Panc1 (cell line): ENCODE measurements around the gene AKAP13. TPM values are rescaled to one million over a fixed set of nuclear protein-coding genes. Genes with fewer than 3 reads are reported as not detected.

Source experiments
- ATAC-seq: fragments of 200-7000 bp; cut with Tn5 transposase; 2 replicates; pipeline ENCODE4 v1.9.1; 2020; ENCODE audit warnings: mild to moderate bottlenecking, moderate library complexity
- BruUV-seq: library from RNA; stranded (reverse); fragments of 400-500 nt; replicated peaks from 2 replicates; lab custom pipeline; 2021; lab: Mats Ljungman, UMichigan
- CTCF ChIA-PET: fragments of 300-600 bp; sonication (Branson Sonifier 250); formaldehyde crosslinking; loops from one replicate; lab custom pipeline; 2022; ENCODE audit warnings: antibody characterized with exemption; lab: Charles Lee
- POLR2A ChIA-PET: fragments of 300-600 bp; sonication (Branson Sonifier 250); formaldehyde crosslinking; loops from one replicate; lab custom pipeline; 2022; ENCODE audit warnings: antibody characterized with exemption; lab: Charles Lee
- DNase-seq: peaks from one replicate; pipeline ENCODE4 v3.0.0-alpha.2; 2010; ENCODE audit warnings: low read depth, low spot score
- H3K27ac ChIP-seq: 2 replicates; pipeline ENCODE4 v1.5.1; 2011; ENCODE audit warnings: mild to moderate bottlenecking, low read length, inconsistent platforms
- H3K27me3 ChIP-seq: fragments of 200-500 bp; sonication (Bioruptor generic); 2 replicates; pipeline ENCODE4 v1.6.0; 2014; ENCODE audit warnings: low read length, inconsistent platforms; ENCODE audit not compliant: control insufficient read depth, insufficient read depth
- H3K36me3 ChIP-seq: fragments of 200-500 bp; sonication (Bioruptor generic); 2 replicates; pipeline ENCODE4 v1.5.1; 2014; ENCODE audit warnings: inconsistent platforms, mild to moderate bottlenecking, low read length, moderate library complexity; ENCODE audit not compliant: control insufficient read depth, insufficient read depth
- H3K4me1 ChIP-seq: 2 replicates; pipeline ENCODE4 v1.5.1; 2011; ENCODE audit warnings: inconsistent platforms, mild to moderate bottlenecking, low read length, moderate library complexity; ENCODE audit not compliant: control insufficient read depth, insufficient read depth
- H3K4me3 ChIP-seq, 2 experiments: 2 replicates each; pipeline ENCODE4 v1.5.1; 2011 to 2012; ENCODE audit warnings: low read depth in 2 of 2, low read length in 2 of 2, mild to moderate bottlenecking in 2 of 2, inconsistent platforms in 1 of 2, moderate library complexity in 1 of 2
- H3K9me3 ChIP-seq: fragments of 200-500 bp; sonication (Bioruptor generic); 2 replicates; pipeline ENCODE4 v1.5.1; 2014; ENCODE audit warnings: low read depth, mild to moderate bottlenecking, inconsistent platforms, low read length, moderate library complexity; ENCODE audit not compliant: control insufficient read depth, insufficient read depth
- POLR2AphosphoS5 ChIP-seq: IDR thresholded peaks from 2 replicates; pipeline ENCODE4 v1.6.1; 2012; ENCODE audit warnings: mild to moderate bottlenecking, low read depth, low read length, moderate library complexity
- SIN3A ChIP-seq: IDR thresholded peaks from 2 replicates; pipeline ENCODE4 v1.6.1; 2012; ENCODE audit warnings: low read depth, mild to moderate bottlenecking, low read length, moderate library complexity, borderline replicate concordance; ENCODE audit not compliant: insufficient read depth
- TCF7L2 ChIP-seq: IDR thresholded peaks from 2 replicates; pipeline ENCODE4 v1.6.1; 2011; ENCODE audit warnings: mild to moderate bottlenecking, low read depth, low read length, inconsistent platforms
- in situ Hi-C: cut with HindIII; loops from 2 replicates; pipeline ENCODE4 v1.10.0; 2016; ENCODE audit warnings: low sequenced_read_pairs, low pct_unique_long_range_greater_than_20kb
- intact Hi-C: fragments of 100-400 bp; cut with micrococcal nuclease; formaldehyde crosslinking; loops from one replicate; pipeline ENCODE4 v1.10.0; 2022; ENCODE audit not compliant: unreplicated experiment
- total RNA-seq: library from RNA; stranded (reverse); gene quantifications from one replicate; pipeline ENCODE4 v1.2.1, GENCODE V29; 2021; ENCODE audit not compliant: unreplicated experiment
- TF ChIP-seq, protein P1 (sequence below), 2 experiments: IDR thresholded peaks; 2 replicates each; pipeline ENCODE4 v1.6.1; 2011 to 2012; ENCODE audit warnings: low read depth in 2 of 2, control low read depth in 1 of 2, low read length in 1 of 2, mild to moderate bottlenecking in 1 of 2, moderate library complexity in 1 of 2; ENCODE audit not compliant: insufficient read depth in 1 of 2
- TF ChIP-seq, protein P2 (sequence below): fragments of 450-650 bp; IDR thresholded peaks from 2 replicates; pipeline ENCODE4 v1.5.1; 2017; ENCODE audit warnings: mild to moderate bottlenecking

Gene AKAP13
- total RNA-seq, 1 experiment from 2014 or later: 94.2 TPM

DNA sequence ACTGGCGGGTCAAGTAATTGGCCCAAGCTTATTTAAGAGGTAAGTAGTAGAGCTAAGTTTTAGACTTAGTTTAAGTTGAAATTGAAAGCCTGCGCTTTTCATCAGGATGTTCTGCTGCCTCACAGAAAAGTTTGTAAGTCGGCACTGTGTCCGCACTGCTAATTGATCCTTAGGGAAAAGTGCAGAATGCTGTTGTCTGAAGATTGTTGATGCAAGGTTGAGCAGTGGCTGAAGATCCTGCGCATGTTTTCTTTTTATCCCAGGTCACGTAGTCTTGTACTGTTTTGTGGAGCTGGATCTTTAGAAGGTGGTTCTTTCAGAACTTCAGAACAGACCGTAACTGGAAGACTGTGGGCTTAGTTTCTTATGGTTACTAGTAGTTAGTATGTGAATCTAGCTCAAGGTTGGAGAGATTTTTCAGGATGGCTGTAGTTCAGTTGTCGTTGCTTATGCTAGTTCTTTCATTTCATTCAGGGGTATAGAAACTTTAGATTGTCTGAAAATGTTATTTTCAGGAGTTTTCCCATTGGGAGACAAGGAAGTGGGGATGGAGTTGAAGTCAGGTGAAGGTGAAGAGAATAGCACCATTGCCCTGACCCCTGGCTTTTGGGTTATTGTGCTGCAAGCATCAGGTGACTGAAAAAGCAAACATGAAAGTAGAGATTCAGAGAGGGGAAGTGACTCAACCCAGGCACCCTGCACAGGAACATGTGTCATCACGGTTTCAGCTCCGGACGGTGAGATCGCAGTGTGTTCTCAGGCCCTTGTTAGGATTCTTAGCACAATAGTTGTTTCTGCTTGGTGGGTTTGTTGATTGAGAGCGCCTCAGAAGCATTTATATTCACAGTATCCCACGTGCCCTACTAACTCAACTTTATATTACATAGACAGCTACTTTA is 32.8 kb downstream of the AKAP13 start:
- peak; percentile 57; the same call in 1 of the 2 replicates for TF ChIP-seq POLR2AphosphoS5
- TF ChIP-seq, protein P1, sequence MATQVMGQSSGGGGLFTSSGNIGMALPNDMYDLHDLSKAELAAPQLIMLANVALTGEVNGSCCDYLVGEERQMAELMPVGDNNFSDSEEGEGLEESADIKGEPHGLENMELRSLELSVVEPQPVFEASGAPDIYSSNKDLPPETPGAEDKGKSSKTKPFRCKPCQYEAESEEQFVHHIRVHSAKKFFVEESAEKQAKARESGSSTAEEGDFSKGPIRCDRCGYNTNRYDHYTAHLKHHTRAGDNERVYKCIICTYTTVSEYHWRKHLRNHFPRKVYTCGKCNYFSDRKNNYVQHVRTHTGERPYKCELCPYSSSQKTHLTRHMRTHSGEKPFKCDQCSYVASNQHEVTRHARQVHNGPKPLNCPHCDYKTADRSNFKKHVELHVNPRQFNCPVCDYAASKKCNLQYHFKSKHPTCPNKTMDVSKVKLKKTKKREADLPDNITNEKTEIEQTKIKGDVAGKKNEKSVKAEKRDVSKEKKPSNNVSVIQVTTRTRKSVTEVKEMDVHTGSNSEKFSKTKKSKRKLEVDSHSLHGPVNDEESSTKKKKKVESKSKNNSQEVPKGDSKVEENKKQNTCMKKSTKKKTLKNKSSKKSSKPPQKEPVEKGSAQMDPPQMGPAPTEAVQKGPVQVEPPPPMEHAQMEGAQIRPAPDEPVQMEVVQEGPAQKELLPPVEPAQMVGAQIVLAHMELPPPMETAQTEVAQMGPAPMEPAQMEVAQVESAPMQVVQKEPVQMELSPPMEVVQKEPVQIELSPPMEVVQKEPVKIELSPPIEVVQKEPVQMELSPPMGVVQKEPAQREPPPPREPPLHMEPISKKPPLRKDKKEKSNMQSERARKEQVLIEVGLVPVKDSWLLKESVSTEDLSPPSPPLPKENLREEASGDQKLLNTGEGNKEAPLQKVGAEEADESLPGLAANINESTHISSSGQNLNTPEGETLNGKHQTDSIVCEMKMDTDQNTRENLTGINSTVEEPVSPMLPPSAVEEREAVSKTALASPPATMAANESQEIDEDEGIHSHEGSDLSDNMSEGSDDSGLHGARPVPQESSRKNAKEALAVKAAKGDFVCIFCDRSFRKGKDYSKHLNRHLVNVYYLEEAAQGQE (IDR thresholded peaks at IDR 0.05; ENCODE audit: insufficient read depth in 1 of 2, low read depth in 2 of 2, low read length in 1 of 2): no peak
- TF ChIP-seq TCF7L2: peak; percentile 77
- Histone ChIP-seq H3K9me3 (no peaks in the 10 kb centered on the region), H3K4me1 (peaks cover 60% of the 10 kb centered on the region), H3K27ac (peak overlapping the region; percentile 95), H3K4me3 (peak overlapping the region; percentile 27 to 54), H3K36me3 (no peaks in the 10 kb centered on the region), H3K27me3 (no peaks in the 10 kb centered on the region)
- in situ Hi-C loops: no loop called here
- intact Hi-C loops: loop anchor here (2.0 kb wide), 1 partner anchor 82 kb away; no protein-coding TSS in a partner anchor
- ATAC-seq (peak; percentile 97), DNase-seq (peak; percentile 97)
- CTCF ChIA-PET: interaction anchor here (0.6 to 3.6 kb wide), 3 partner anchors 11 to 82 kb away, joined by 4 to 26 read pairs (median 4); no protein-coding TSS in a partner anchor
- POLR2A ChIA-PET: interaction anchor here (0.6 to 1.6 kb wide), 3 partner anchors 9 to 783 kb away, joined by 3 to 8 read pairs (median 5); no protein-coding TSS in a partner anchor
- BruUV-seq: TSS peak; percentile 99

DNA sequence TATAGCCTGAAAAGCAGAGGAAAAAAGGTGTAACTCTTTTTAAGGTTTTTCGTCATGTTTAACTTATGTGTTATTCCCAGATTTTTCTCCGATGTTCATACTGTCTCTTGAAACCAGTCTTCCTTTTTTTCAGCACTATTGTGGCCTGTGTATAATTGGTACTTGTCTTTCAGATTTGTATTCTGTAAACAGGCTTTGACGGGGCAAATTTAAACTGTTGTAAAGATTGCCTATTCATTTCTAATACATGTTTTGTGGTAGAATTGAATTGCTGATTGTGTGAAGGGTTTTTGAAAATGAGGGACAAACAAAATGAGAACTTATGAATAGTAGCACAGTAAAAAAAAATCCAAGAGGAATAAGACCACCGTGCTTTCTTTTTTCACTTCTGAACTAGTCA is 33.6 kb downstream of the AKAP13 start:
- TSS peak; percentile 75 for BruUV-seq
- no peaks in the 10 kb centered on the region for H3K36me3 ChIP-seq
- POLR2A ChIA-PET: interaction anchor here (0.5 to 1.6 kb wide), 5 partner anchors 9 to 784 kb away, joined by 4 to 8 read pairs (median 5); no protein-coding TSS in a partner anchor
- ATAC-seq: no peak
- in situ Hi-C loops (no loop called here), intact Hi-C loops (no loop called here)
- no peaks in the 10 kb centered on the region for H3K27me3 ChIP-seq
- peaks cover 61% of the 10 kb centered on the region for H3K4me1 ChIP-seq
- H3K27ac ChIP-seq: peak overlapping the region; percentile 95
- H3K9me3 ChIP-seq: no peaks in the 10 kb centered on the region
- TF ChIP-seq POLR2AphosphoS5: no peak
- TF ChIP-seq SIN3A: no peak
- TF ChIP-seq, protein P2, sequence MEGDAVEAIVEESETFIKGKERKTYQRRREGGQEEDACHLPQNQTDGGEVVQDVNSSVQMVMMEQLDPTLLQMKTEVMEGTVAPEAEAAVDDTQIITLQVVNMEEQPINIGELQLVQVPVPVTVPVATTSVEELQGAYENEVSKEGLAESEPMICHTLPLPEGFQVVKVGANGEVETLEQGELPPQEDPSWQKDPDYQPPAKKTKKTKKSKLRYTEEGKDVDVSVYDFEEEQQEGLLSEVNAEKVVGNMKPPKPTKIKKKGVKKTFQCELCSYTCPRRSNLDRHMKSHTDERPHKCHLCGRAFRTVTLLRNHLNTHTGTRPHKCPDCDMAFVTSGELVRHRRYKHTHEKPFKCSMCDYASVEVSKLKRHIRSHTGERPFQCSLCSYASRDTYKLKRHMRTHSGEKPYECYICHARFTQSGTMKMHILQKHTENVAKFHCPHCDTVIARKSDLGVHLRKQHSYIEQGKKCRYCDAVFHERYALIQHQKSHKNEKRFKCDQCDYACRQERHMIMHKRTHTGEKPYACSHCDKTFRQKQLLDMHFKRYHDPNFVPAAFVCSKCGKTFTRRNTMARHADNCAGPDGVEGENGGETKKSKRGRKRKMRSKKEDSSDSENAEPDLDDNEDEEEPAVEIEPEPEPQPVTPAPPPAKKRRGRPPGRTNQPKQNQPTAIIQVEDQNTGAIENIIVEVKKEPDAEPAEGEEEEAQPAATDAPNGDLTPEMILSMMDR: no peak
- TF ChIP-seq, protein P1 (IDR thresholded peaks at IDR 0.05; ENCODE audit: insufficient read depth in 1 of 2, low read depth in 2 of 2, low read length in 1 of 2): no peak
- CTCF ChIA-PET: interaction anchor here (0.5 to 3.6 kb wide), 5 partner anchors 83 to 117 kb away, joined by 3 to 26 read pairs (median 3); no protein-coding TSS in a partner anchor
- H3K4me3 ChIP-seq: peak overlapping the region; percentile 27 to 54; a peak in 2 of 4 replicates
- DNase-seq: no peak
